Nephron progenitor cell (in vitro differentiated cells): ENCODE measurements around the gene PHTF1.

Source experiments
- DNase-seq: peaks from one replicate; pipeline ENCODE4 v3.0.0; 2021
- H3K27ac Mint-ChIP-seq: 2 replicates; pipeline ENCODE4 v1.8.0; 2021; ENCODE audit warnings: mild to moderate bottlenecking, moderate library complexity, mixed read lengths
- H3K27me3 Mint-ChIP-seq: 2 replicates; pipeline ENCODE4 v1.8.0; 2021; ENCODE audit warnings: mild to moderate bottlenecking, low read depth, mixed read lengths; ENCODE audit not compliant: poor library complexity
- H3K36me3 Mint-ChIP-seq: 2 replicates; pipeline ENCODE4 v1.8.0; 2021; ENCODE audit warnings: low read depth, mixed read lengths
- H3K4me1 Mint-ChIP-seq: 2 replicates; pipeline ENCODE4 v1.8.0; 2021; ENCODE audit warnings: mixed read lengths
- H3K4me3 Mint-ChIP-seq: 2 replicates; pipeline ENCODE4 v1.8.0; 2021; ENCODE audit warnings: mild to moderate bottlenecking, moderate library complexity, mixed read lengths
- H3K9me3 Mint-ChIP-seq: 2 replicates; pipeline ENCODE4 v1.8.0; 2021; ENCODE audit warnings: mild to moderate bottlenecking, moderate library complexity, mixed read lengths
- CTCF ChIP-seq: fragments of 200-600 bp; sonication (generic); IDR thresholded peaks from 2 replicates; pipeline ENCODE4 v1.5.0; 2021; ENCODE audit warnings: antibody characterized with exemption

Gene PHTF1

GRCh38 chr1:113759333-113760101 is at the start of gene PHTF1:
Gene PHTF1, minus strand, starts transcription at chr1:113759486. Its CDS starts 783 bp downstream, at chr1:113758703.
- peaks cover 32% of the 10 kb centered on the region for H3K4me1 Mint-ChIP-seq
- H3K9me3 Mint-ChIP-seq = no peaks in the 10 kb centered on the region
- peak within 1 kb of the TSS; percentile 95 for H3K4me3 Mint-ChIP-seq
- peak; percentile 75 for DNase-seq
- no peak for TF ChIP-seq CTCF
- H3K36me3 Mint-ChIP-seq = peaks cover 39% of the 10 kb centered on the region
- H3K27ac Mint-ChIP-seq = peak within 1 kb of the TSS; percentile 99
- H3K27me3 Mint-ChIP-seq = peaks cover 5% of the 10 kb centered on the region

GRCh38 chr1:113808450-113809195 is 49.3 kb upstream of the PHTF1 start:
- peaks cover 37% of the 10 kb centered on the region for H3K4me1 Mint-ChIP-seq
- H3K4me3 Mint-ChIP-seq = peak overlapping the region; percentile 97
- peaks cover 13% of the 10 kb centered on the region for H3K9me3 Mint-ChIP-seq
- no peak for TF ChIP-seq CTCF
- H3K27ac Mint-ChIP-seq = no peak overlapping the region
- peaks cover 3% of the 10 kb centered on the region for H3K27me3 Mint-ChIP-seq
- no peak for DNase-seq
- H3K36me3 Mint-ChIP-seq = peaks cover 48% of the 10 kb centered on the region

DNA sequence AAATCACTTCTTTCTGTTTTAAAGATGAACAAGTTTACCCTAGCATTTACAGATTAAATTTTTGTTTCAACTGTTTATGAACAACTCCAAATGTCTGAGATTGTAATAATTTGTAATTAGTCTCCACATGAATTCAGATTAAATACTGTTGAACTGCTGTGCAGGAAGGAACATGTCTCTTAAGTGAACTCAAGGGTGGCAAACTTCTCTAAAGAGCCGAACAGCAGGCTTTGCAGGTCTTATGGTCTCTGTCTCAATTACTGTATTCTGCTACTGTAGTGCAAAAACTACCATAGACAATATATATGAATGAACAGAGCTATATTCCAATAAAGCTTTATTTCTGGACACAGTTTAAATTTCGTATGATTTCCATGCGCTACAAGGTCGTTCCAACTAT is 46.4 kb upstream of the PHTF1 start:
- TF ChIP-seq CTCF = no peak
- DNase-seq = no peak
- Mint-ChIP-seq H3K4me1 (peaks cover 28% of the 10 kb centered on the region), H3K4me3 (no peak overlapping the region), H3K27me3 (peaks cover 3% of the 10 kb centered on the region), H3K27ac (no peak overlapping the region), H3K36me3 (peaks cover 67% of the 10 kb centered on the region), H3K9me3 (peaks cover 22% of the 10 kb centered on the region)

DNA sequence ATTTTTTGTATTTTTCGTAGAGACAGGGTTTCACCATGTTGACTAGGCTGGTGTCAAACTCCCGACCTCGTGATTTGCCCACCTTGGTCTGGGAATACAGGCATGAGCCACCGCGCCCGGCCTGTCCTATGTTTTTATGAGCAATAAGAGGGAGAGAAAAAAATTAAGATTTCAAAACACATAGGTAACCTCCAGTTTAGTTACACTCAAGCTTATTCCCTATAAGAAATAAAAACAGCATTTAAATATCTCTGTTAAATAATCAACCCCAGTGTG is 45.9 kb upstream of the PHTF1 start:
- TF ChIP-seq CTCF = no peak
- Mint-ChIP-seq H3K9me3 (peaks cover 22% of the 10 kb centered on the region), H3K4me1 (peaks cover 24% of the 10 kb centered on the region)

GRCh38 chr1:113804421-113805255 is 45.4 kb upstream of the PHTF1 start:
- peaks cover 3% of the 10 kb centered on the region for H3K27me3 Mint-ChIP-seq
- peaks cover 67% of the 10 kb centered on the region for H3K36me3 Mint-ChIP-seq
- DNase-seq = no peak
- H3K4me3 Mint-ChIP-seq = no peak overlapping the region
- H3K27ac Mint-ChIP-seq = no peak overlapping the region
- peaks cover 19% of the 10 kb centered on the region for H3K4me1 Mint-ChIP-seq
- no peak for TF ChIP-seq CTCF
- peaks cover 22% of the 10 kb centered on the region for H3K9me3 Mint-ChIP-seq

More for the DNA sequence above, 45.9 kb upstream of the PHTF1 start:
- Mint-ChIP-seq H3K27me3 (peaks cover 3% of the 10 kb centered on the region), H3K4me3 (no peak overlapping the region), H3K27ac (no peak overlapping the region), H3K36me3 (peaks cover 67% of the 10 kb centered on the region)
- no peak for DNase-seq
